Adrenal gland (tissue), 12 donors: ENCODE measurements around the gene FHL3. TPM values are rescaled to one million over a fixed set of nuclear protein-coding genes. Genes with fewer than 3 reads are reported as not detected.
A peak's percentile ranks its signal among the peaks of the same experiment; 100 is the strongest.

Experiments used
- DNase-seq, 7 donors: peaks; one replicate each; pipeline ENCODE4 v3.0.0-alpha.2; 2019 to 2020
- H3K27ac ChIP-seq, 5 donors: fragments of 200-600 bp; sonication (generic) in 4 of 5; 1 replicate in 3 of 5; 2 replicates in 2 of 5; pipeline versions ENCODE4 v1.5.1 to v1.8.0; 2016 to 2020; ENCODE audit warnings: mild to moderate bottlenecking in 1 of 5
- H3K27me3 ChIP-seq: fragments of 200-600 bp; 2 replicates; pipeline ENCODE4 v1.8.0; 2021
- H3K36me3 ChIP-seq, 2 donors: fragments of 200-600 bp; replicated peaks in 1 of 2; 1 replicate in 1 of 2; 2 replicates in 1 of 2; pipeline versions ENCODE4 v1.5.1 to v1.8.0; 2018 to 2022
- H3K4me1 ChIP-seq, 2 donors: fragments of 200-600 bp; replicated peaks in 1 of 2; 1 replicate in 1 of 2; 2 replicates in 1 of 2; pipeline versions ENCODE4 v1.5.1 to v1.8.0; 2018 to 2021
- H3K4me3 ChIP-seq, 4 donors: fragments of 200-600 bp; sonication (generic) in 3 of 4; one replicate each; pipeline ENCODE4 v1.5.1; 2016 to 2018
- H3K9me3 ChIP-seq, 3 donors: fragments of 200-600 bp; sonication (generic) in 1 of 3; replicated peaks in 1 of 3; 1 replicate in 2 of 3; 2 replicates in 1 of 3; pipeline versions ENCODE4 v1.5.1 to v1.8.0; 2016 to 2021
- CTCF ChIP-seq, 6 experiments: fragments of 450-650 bp in 4 of 6; fragments of 200-600 bp in 2 of 6; sonication (generic) in 1 of 6; IDR thresholded peaks; 1 replicate in 5 of 6; 2 replicates in 1 of 6; pipeline versions ENCODE4 v1.5.1 to v1.8.0; 2016 to 2021; ENCODE audit warnings: antibody characterized with exemption in 6 of 6, mild to moderate bottlenecking in 2 of 6, moderate library complexity in 1 of 6
- POLR2A ChIP-seq, 2 donors: fragments of 450-650 bp; IDR thresholded peaks; one replicate each; pipeline ENCODE4 v1.6.1; 2017; ENCODE audit warnings: antibody characterized with exemption in 2 of 2, mild to moderate bottlenecking in 2 of 2, moderate library complexity in 1 of 2
- WGBS, 4 donors: extraction: QIAGEN DNeasy Blood & Tissue Kit in 2 of 4; methylation state at CpG; one replicate each; pipeline versions ENCODE4 v1.1.5 to v1.1.7; 2013 to 2017; 5-methylcytosine and 5-hydroxymethylcytosine counted together
- intact Hi-C, 2 donors: fragments of 100-400 bp; cut with DNase I; formaldehyde crosslinking; loops; one replicate each; pipeline versions ENCODE4 v1.14.1 to v1.15.0; 2022 to 2023
- polyA plus RNA-seq, 3 donors: library from polyadenylated mRNA; stranded (reverse); fragments of 200-250 nt in 2 of 3; fragments of 350-450 nt in 1 of 3; fragmentation: Illumina TruSeq in 1 of 3; extraction: RNeasy Lipid Tissue Mini Kit (QIAGEN cat#74804) in 1 of 3; gene quantifications; one replicate each; pipeline ENCODE4 v1.2.3, GENCODE V29; 2013 to 2014
- total RNA-seq, 9 donors: library from RNA; depleted of rRNA in 4 of 9; stranded (reverse); fragments of >200 nt in 4 of 9; fragments of 120-200 nt in 1 of 9; fragmentation: NEBNext Ultra II Directional in 1 of 9; extraction: Animal tissue kit (Norgen Biotek cat#: 25700) in 1 of 9; gene quantifications; one replicate each; pipeline versions ENCODE4 v1.1.0 to v1.2.4, GENCODE V29; 2013 to 2023
- donor health status: healthy with polysubstance abuse.
- donor health status: Bipolar disorder and iron deficiency.
- donor health status: DM: yes; HTN: yes; CAD: no.
- donor health status: DM: no; HTN: no; CAD: no.
- donor health status: DM: no; HTN: no; CAD: no.
- donor health status: DM: yes; HTN: yes; CAD: no.

The FHL3 gene
- total and polyA plus RNA-seq, 12 donors = 5.8 to 47.6 (median 23.2) TPM

GRCh38 chr1:38028671-38029070, 23.4 kb upstream of the FHL3 start:
- 60 to 90% (median 78%) methylated on average over 1 to 2 of the region's 2 CpGs for WGBS, 4 donors
- Histone ChIP-seq H3K27me3 (no peaks in the 10 kb centered on the region), H3K4me1 (peaks cover 32 to 38% of the 10 kb centered on the region in 2 donors), H3K36me3 (peaks cover 0 to 24% of the 10 kb centered on the region in 2 donors), H3K27ac (peak overlapping the region in 4 of 5 donors; percentile 83 to 96 (median 92)), H3K4me3 (no peak overlapping the region), H3K9me3 (no peaks in the 10 kb centered on the region)
- TF ChIP-seq CTCF (IDR thresholded peaks at IDR 0.05) (no peak), POLR2A (IDR thresholded peaks at IDR 0.05) (no peak)
- DNase-seq = peak in 2 of 7 donors; percentile 17 to 19
- intact Hi-C loops = loop anchor here (5.0 to 10.0 kb wide), 3 partner anchors 556 to 806 kb away; no protein-coding TSS in a partner anchor

GRCh38 chr1:38028105-38028591, 22.8 kb upstream of the FHL3 start:
- TF ChIP-seq CTCF (IDR thresholded peaks at IDR 0.05) (no peak), POLR2A (IDR thresholded peaks at IDR 0.05) (no peak)

GRCh38 chr1:38027201-38028104, 22.1 kb upstream of the FHL3 start:
- 87 to 90% (median 88%) methylated on average over 18 to 19 of the region's 19 CpGs for WGBS, 4 donors

More at GRCh38 chr1:38028105-38028591, 22.8 kb upstream of the FHL3 start:
- WGBS, 4 donors = 61 to 86% (median 72%) methylated on average over 3 of the region's 3 CpGs
- peak overlapping the region in 3 of 5 donors; percentile 89 to 96 (median 94) for H3K27ac ChIP-seq
- peak in 2 of 7 donors; percentile 21 to 22 for DNase-seq
- H3K4me1 ChIP-seq = peaks cover 32 to 38% of the 10 kb centered on the region in 2 donors
- H3K27me3 ChIP-seq = no peaks in the 10 kb centered on the region
- intact Hi-C loops = loop anchor here (5.0 to 10.0 kb wide), 3 partner anchors 557 to 807 kb away; no protein-coding TSS in a partner anchor
- H3K36me3 ChIP-seq = peaks cover 0 to 29% of the 10 kb centered on the region in 2 donors
- H3K9me3 ChIP-seq = no peaks in the 10 kb centered on the region
- H3K4me3 ChIP-seq = no peak overlapping the region

More at GRCh38 chr1:38027201-38028104, 22.1 kb upstream of the FHL3 start:
- Histone ChIP-seq H3K9me3 (no peaks in the 10 kb centered on the region), H3K27ac (no peak overlapping the region), H3K4me3 (no peak overlapping the region), H3K27me3 (no peaks in the 10 kb centered on the region), H3K4me1 (peaks cover 32 to 38% of the 10 kb centered on the region in 2 donors), H3K36me3 (peaks cover 0 to 36% of the 10 kb centered on the region in 2 donors)
- DNase-seq = peak in 1 of 7 donors; percentile 40
- intact Hi-C loops = loop anchor here (5.0 to 10.0 kb wide), 3 partner anchors 557 to 807 kb away; no protein-coding TSS in a partner anchor
- TF ChIP-seq CTCF (IDR thresholded peaks at IDR 0.05) (no peak), POLR2A (IDR thresholded peaks at IDR 0.05) (no peak)
